ENCODE results near the gene TBX4.
"Not testable (repeated sequence)": the region's sequence is repeated elsewhere in the genome, so short reads cannot be mapped to it uniquely, and the experiment has no call there.

The TBX4 gene

GRCh38 chr17:61486135-61487120 lies 34.2 kb downstream of the TBX4 start:
- DNase-seq = no peak

- DNase-seq = no peak
These were observed 35.2 kb downstream of the TBX4 start for GRCh38 chr17:61487161-61487988.

- DNase-seq = no peak
These were observed 35.9 kb downstream of the TBX4 start for GRCh38 chr17:61487989-61488595.

GRCh38 chr17:61488878-61489718 lies 36.9 kb downstream of the TBX4 start:
- no peak for DNase-seq

- DNase-seq = no peak
These were observed 37.7 kb downstream of the TBX4 start for GRCh38 chr17:61489719-61490490.

- DNase-seq = no peak
These were observed 38.3 kb downstream of the TBX4 start for GRCh38 chr17:61490540-61490975.

GRCh38 chr17:61491981-61492380 lies 39.8 kb downstream of the TBX4 start:
- DNase-seq = no peak

GRCh38 chr17:61492759-61493526 lies 40.7 kb downstream of the TBX4 start:
- no peak for DNase-seq

GRCh38 chr17:61493830-61494324 lies 41.7 kb downstream of the TBX4 start:
- not testable (repeated sequence) for DNase-seq

- no peak for DNase-seq
These were observed 42.3 kb downstream of the TBX4 start for GRCh38 chr17:61494325-61495160.

- DNase-seq = peak; percentile 10
These were observed 43.1 kb downstream of the TBX4 start for GRCh38 chr17:61495161-61495857.

- no peak for DNase-seq
These were observed 44.1 kb downstream of the TBX4 start for GRCh38 chr17:61496174-61496956.

GRCh38 chr17:61496957-61497653 lies 44.9 kb downstream of the TBX4 start:
- no peak for DNase-seq

GRCh38 chr17:61498042-61498994 lies 46.1 kb downstream of the TBX4 start:
- no peak for DNase-seq

GRCh38 chr17:61499632-61500031 lies 47.4 kb downstream of the TBX4 start:
- DNase-seq = no peak

- DNase-seq = no peak
These were observed 48.1 kb downstream of the TBX4 start for GRCh38 chr17:61500287-61500686.

Measured in hematopoietic multipotent progenitor cell treated with erythropoietin and hydrocortisone succinate and interleukin-3 and kit ligand, for 4 days (in vitro differentiated cells).